Fibroblast of skin of abdomen (primary cell): Measurements from ENCODE around the gene MAP2K5.

ENCODE experiments used
- DNase-seq: peaks from one replicate; pipeline ENCODE4 v3.0.0-alpha.2; 2013

The MAP2K5 gene

DNA sequence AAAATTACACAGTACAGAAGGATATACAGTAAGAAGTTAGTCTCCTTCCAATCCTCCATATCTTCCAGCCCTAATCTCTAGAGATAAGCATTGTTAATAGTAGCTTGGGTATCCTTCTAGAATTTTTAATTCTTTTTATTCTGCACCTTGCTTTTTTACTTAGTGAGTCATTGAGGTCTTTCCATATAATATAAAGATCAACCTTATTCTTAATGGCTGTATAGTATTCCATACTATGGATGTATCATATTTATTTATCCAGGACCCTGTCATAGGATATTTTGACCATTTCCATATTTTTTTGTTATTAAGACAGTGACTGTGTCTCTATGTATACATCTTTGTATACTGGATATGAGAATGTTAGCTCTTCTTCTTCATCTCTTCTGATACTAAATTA is 246.5 kb downstream of the MAP2K5 start:
- no peak for DNase-seq

DNA sequence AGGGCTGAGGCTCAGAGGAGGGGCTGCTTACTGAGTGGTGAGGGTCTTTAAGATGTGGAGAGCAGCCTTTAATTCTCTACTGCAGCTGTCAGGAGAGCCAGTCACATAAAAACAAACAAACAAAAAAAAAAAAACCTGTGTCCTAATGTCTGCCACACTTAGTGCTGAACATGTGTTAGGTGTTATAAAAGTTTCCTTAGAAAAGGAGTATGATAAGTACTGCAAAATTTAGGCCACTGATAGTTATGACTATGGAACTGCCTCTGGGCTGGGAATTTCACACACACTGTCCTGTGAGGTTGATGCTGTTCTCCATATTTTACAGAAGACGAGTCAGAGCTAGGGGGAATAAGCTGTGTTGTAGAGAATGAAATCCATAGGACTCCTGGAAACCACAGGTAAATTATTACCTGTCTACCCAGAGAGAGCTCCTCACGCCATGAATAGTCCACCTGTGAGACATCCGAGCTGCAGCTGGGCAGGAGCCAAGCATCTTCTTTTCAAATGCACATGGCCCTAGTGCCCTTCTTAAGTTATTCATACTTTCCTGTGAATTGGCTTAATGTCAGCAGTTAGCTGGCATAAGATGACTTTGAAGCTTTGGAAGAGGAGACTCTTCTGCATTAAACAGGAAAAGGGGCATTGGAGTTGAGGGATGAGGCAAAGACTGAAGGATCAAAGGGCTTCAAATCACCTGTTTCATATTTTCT is 248.3 kb downstream of the MAP2K5 start:
- no peak for DNase-seq

DNA sequence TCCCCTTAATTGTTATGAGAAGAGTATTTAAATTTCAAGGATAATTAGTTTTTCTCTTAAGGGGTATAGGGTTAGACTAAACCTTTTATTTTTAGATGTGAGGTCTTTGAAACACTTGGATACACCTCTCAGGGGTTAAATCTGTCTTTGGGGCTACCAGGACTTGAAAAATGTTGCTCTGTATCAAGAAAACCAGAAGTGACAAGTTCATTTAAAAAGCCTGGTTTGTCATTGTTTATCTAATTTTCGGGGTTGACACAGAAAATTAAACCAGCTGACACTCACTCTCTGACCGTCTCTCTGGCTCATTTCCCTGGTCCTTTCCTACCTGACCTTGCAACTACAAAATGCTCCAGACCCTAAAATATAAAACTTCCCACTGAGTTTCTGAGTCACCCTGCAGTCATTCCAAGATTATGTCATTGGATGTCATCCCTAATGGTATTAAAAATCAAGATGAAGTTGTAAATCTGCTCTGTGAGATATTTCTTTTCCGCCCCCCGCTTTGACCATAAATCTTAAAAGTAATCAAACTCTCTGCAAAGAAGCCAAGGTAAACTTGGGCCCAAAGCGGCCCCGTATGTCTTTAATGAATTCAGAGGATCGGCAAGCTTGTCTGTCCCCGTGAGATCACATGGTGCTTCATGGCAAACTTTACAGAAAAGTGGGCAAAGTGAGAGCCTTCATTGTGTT is 249.9 kb downstream of the MAP2K5 start:
- DNase-seq: peak; percentile 46

DNA sequence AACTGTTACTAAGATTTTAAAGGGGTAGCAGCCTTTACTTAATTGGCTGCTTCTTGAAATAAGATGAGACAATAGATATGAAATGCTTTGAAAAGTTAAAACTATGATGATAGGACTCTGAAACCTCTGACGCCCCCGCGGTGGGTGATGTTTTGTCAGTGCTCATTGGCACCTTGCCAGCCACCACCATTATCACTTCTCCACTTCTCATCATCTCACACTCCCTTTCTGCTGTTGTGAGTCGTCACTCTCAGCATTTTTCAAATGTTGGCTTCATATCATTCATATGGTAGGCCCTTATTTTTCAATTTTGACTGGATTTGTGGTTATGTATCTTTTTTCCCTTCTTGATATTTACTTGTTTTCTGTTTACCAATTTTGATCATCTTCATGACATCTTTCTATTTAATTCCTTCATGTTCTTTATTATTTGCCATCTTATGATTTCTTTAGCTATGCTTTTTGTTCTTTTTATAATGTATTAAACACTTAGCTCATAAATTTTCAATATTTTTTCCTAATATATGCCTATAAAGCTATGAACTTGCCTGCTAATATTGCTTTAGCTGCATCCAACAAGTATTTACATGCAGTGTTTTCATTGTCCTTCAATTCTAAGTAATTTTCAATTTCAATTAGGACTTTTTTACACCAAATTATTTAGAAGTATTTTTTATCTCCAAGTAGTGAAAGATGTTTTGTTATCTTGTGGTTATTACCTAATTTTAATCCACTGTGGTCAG is 252.5 kb downstream of the MAP2K5 start:
- no peak for DNase-seq

DNA sequence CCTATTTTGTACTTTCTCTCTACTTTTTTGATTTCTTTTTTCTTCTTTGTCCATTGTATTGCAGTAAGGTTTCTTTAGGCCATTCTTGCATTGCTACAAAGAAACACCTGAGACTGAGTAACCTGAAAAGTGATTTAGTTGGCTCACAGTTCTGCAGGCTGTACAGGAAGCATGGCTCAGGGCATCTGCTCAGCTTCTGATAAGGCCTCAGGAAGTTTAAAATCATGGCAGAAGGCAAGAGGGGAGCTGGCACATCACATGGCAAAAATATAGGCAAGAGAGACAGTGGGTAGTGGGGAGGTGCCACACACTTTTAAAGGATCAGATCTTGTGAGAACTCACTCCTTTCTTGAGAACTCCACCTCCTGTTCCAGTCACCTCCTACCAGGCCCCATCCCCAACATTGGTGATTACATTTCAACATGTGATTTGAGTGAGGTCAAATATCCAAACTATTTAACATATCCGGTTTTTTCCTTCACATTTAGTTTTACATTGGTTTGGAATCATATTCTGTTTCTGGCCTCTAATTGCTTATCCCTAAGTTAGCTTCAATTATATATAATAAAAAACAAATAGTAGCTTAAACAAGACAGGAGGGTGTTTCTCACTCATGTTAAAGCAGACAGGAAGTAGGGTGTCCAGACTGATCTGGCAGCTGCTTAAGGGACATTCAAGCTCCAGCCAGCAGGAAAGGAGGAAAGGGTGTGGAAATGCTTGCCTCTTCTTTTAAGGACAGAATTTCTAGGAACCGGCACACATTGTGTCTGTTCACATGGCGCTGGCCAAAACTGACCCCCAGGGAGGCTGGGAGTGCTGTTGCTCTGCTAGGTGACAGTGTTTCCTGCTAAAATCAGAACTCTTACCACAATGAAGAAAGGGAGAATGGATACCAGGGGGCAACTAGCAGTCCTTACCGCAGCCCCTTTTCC is 254.0 kb downstream of the MAP2K5 start:
- no peak for DNase-seq

DNA sequence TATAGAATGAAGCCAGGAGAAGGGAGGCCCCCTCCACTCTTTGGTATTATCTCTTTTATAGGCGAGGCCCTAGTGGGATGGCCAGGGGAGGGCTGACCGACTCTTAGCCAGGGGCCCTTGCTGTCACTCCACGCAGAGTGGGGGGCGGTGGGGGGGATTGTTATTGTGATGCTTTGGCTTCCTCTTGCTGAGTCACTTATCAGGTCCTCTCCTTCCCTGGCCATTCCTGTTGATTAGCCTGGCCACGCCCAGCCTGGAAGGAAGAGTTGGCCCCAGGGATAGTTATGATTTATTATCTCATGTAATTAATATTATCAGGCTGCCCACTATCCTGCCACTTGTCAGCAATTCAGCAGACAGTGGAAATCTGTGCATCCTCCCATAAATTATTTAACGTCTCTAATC is 257.3 kb downstream of the MAP2K5 start:
- no peak for DNase-seq

DNA sequence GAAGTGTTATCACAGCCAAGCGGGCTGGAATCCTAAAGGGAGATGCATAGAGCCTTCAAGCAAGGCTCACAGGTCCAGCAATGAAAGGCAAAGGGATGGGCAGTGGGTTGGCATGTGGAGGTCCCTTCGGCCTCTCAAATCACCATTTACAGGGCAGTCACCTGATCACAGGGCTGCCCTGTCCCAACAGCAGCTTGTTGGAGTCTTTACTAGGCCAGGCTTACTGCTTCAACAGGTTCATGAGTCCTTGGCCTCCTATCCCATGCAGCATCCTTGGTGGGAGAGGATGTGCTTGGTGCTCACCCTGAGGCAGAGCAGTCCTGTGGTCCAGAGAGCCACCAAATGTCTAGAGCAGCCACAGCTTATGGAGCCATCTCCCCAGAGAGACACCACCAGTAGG is 258.6 kb downstream of the MAP2K5 start:
- no peak for DNase-seq

DNA sequence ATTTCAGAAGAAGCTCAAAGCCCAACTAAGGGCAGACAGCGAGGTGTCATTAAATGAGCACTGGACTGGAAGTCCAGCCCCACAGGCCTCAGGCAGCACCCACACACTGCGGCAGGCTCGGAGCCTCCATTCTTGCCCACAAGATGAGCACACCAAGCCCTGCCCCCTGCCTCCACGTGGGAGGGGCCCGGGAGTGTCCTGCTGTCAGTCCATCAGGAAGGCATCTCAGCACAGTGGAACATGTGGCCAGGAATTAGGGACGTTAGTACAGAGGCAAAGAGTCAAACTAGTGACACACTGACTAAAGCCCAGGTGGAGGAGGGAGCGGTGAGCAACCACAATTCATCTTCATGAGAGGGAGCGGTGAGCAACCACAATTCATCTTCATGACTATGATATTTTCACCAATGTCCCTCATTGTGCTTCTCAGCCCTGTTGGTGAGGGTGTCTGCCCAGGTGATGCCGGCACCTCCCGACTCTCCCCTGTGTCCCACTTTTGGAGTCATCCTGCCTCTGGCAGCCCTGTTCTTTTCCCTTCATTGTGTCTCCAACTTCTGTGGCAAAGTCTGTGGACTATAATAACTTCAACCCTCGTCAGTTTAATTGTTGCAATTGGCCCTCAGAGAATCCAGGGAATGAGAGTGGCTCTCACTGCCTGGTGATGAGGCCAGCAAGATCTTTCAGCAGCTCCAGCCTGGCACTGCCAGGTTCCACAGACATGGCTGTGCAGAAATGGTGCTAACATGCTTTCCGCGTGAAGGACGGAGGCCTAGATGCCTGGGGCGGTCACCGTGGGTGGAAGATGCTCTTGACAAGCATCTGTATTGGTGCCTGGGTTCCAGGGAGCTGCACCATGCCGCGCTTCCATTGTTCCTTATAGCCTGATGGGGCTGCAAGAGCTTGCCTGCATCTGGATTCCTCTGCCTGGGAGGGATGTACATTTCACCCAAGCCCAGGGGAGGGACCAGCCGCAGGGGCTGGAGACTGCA is 259.7 kb downstream of the MAP2K5 start:
- DNase-seq: no peak

DNA sequence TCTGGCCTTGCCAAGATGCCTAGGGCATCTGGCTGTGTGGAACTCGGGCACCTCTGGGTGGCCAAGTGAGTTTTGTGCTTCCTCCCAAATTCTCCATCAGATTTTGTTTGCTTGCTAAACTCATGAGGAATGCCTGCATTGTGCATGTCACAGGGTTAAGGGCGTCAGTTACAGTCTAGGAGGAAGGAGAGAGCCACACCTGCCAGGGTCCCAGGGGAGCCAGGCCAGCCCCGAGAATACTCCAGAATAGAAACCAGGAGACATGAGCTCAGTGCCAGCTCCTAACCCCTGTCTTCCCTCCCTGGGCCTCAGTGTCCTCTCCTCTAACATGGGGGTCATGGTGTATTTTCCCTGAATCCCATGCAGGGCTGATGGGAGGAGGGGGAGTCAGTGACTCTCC is 260.8 kb downstream of the MAP2K5 start:
- DNase-seq: no peak

DNA sequence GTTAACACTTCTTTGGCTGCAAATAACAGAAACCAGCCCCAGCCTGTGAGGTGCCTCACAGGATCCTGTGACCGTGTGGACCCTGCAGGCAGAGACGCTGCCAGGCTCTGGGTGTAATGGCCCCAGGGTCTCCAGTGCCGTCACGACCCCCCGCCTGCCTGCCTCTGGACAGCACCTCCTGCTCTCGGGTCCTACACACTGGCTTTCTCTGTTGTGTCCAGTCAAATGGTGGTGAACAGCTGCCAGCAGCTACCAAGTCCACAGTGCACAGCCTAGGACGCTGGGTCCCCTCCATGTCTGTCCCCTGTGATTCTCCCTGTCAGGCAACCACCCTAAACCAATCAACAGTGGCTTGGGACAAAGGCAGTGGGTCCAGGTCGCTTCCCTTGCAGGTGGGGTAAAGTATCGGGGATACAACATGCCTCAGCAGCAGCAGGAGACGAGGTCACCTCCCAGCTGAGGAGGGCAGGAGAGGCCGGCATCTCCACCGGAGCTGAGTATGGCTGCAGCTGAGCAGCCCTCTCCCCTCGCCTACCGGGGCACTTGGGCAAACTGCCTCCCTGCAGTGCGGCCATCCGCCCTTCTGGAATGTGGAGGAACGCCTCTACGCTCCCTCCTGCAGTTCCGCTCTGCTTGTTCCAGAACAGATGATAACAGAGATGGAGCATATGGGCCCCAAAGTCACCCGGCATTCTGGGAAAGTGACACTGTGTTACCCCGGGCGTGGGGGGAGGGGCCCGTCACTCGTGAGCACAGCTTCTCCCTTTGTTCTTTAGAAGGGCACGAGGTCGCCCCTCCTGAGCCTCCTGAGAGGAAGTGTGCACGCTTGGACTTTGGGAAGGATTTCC is 261.7 kb downstream of the MAP2K5 start:
- DNase-seq: no peak

DNA sequence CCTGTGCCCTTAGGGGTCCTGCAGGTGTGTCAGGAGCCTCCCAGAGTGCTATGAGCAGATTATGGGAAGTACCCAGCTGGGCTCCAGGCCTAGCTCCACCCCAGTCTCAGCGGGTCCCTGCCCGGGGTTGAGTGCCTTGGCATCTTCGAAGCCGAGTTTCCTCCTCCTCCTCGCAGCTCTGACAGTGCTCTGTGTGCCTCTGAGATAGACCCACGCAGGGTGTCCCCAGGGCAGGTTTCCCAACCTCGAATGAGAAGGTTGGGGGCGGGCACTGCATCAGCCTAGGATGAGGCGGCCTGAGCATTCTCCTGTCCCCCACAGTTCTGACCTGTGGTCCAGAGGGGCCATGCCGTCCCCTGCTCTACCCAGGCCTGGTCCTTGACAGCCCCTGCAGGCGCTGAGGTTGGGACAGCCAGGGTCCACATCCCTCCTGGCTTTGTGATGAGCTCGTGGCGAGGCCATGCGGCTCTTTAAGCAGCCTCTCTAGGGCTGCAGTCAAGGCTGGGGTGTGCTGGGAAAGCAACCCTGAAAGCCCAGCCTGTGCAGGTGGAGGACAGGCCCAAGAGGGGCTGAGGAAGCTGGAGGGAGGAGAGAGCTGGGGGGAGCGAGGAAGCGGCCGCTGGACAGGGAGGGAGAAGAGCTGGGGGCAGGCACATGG is 262.6 kb downstream of the MAP2K5 start:
- DNase-seq: no peak

DNA sequence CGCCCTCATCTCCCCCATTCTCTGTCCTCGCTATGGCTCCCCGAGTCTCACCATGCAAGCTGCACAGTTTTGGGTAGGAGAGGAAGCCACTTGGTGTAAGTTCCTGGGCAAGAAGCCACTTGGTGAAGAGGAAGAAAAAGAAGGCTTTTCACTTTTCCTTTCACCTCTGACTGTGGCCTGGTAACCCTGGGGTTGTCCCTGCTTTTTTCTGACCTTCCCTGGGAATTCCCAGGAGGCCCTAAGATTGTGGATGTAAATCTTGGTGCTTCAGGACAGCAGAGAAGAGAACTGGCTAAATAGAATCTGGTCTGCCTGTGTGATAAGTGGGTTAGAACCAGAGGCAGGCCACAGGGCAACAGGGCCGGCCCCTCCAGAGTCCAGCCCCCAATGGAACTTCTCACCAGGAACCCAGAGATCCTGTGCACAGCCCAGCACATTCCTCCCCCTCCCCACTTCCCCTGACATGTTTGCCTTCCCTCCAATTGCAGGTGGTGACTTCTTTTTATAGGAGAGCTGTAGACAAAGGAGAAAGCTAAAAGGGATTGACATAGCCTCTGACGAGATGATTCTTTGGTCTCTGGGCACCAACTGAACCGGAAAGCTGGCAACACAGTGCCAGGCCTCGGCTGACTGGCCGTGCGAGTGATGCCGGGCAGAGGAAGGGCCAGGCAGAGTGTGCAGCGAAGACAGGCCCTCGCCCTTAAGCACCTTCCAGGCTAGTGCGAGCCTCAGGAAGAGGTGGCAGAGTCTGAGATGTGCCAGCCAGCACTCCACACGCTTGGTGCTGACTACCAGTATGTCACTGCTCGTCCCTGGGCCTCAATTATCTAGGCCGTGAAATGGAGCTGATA is 263.4 kb downstream of the MAP2K5 start:
- no peak for DNase-seq

DNA sequence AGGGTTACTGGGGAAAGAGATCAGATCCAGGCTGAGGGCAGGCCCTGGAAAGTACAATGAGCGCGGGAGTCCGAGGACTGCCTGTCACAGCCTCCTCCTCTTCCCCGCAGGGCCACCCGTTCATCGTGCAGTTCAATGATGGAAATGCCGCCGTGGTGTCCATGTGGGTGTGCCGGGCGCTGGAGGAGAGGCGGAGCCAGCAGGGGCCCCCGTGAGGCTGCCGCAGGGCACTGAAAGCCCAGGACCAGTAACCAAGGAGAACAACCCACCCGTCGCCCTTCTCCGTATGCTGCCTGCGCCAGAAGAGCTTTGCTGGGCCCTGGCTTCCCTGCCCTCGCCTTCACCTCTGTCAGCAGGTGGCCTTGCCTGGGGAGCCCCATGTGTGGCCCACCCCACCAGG is 264.0 kb downstream of the MAP2K5 start:
- no peak for DNase-seq

DNA sequence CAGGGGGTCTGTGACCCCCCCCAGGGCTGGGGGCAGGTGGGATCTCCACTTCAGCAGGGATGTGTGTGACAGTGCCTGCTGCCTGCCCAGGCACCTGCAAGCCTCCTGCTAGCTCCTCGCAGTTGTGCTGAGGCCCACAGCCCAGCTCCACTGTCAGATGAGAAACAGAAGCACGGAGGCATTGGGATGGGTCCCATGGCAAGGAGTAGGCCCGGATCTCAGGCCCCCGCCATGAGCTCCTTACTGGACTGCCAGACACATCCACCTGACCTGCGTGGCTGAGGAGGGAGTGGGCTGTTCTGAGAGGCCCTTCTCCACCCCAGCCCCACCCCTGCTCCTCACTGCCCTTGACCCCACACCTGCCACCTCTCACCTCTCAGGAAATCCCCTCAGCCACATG is 264.6 kb downstream of the MAP2K5 start:
- no peak for DNase-seq

DNA sequence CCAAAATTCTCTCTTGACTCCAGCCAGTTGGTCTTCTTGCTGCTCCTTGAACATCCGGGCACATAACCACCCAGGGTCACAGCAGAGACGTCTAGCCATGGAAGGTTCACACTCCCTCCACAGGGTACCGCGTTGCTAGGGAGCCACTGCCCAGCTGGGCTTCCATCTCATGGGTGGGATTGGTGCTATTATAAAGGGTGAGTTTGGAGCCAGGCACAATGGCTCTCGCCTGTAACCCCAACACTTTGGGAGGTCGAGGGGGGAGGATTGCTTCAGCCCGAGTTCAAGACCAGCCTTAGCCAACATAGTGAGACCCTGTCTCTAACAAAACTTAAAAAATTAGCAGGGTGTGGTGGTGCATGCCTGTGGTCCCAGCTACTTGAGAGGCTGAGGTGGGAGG is 265.3 kb downstream of the MAP2K5 start:
- DNase-seq: no peak

DNA sequence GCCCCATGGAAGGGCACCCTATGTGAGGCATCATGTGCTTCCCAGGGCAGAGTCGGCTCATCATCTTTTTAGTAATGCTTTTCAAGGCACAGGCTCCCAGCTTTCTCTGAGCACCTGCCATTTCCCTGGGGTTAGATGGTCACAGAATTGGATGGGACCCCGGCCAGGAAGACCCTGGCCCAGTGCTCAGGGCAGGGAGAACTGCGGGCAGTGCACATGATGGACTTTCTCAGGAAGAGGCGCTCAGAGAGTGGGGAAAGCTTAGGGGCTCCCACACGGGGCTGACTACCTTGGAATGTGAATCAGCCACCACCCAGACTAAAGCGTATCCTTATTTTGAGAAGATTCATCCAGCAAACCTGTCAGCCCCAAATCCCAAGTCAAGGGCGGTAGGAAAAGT is 266.3 kb downstream of the MAP2K5 start:
- DNase-seq: no peak

DNA sequence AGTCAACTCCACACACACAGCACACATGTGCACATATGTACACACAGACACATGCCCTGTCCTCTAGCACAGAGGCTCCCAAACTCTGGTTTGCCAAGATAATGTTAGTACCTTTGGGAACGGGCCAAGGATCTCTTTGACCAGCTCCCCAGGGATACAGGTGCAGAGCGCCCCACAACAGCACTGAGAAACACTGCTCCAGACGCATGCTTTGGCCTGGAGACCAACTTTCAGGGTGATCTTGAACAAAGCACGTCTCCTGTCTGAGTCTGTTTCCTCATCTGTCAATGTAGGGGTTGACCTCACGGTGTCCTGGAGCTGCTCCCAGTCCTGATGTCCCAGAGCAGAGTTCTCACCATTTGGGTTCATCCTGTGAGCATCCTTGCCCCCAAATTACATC is 266.9 kb downstream of the MAP2K5 start:
- DNase-seq: no peak

DNA sequence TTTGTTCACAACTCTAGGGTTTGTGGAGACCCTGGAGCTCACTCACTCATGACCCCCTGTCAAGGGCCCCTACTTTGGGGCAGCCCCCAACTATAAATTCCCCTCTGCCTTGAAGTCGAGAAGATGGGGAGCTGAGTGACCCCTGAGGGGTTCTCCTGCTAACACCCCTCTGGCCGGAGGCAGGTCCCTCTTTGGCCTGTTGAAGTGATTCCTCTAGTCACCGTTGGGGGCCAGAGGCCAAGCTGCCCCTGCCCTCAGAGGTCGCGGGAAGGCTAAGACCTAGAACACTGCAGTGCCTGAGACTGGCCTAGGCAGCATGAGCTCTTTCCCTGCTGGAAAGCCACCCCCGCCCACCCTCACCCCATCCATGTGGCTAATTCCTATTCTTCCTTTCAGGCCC is 267.4 kb downstream of the MAP2K5 start:
- DNase-seq: no peak

DNA sequence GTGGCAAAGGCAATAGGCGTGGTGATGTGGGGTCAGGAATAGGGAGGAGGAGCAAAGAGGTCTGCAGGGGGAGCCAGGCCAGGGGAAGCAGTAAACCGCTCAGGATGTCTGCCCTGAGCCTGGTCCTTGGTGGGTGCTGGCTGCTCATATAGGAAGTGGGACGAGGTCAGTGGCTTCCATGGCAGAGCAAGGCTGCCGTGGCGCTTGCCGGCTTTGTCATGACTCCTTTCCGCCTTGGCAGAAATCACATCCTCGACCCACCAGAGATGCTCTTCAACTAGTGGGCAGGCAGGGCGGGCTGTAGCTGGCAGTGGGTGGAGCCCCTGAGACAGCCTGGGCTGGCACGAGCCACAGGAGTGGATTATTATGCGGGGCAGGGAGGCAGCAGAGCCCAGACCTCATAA is 269.7 kb downstream of the MAP2K5 start:
- no peak for DNase-seq
